Fibroblast of peridontal ligament (primary cell): Measurements from ENCODE around the gene PHLDB2.

ENCODE experiments used
- DNase-seq: peaks from one replicate; pipeline ENCODE4 v3.0.0-alpha.2; 2010; ENCODE audit errors: extremely low read depth

The PHLDB2 gene

GRCh38 chr3:111961461-111962164, 102.5 kb downstream of the PHLDB2 start:
- peak; percentile 45 for DNase-seq

- peak; percentile 75 for DNase-seq
Observed at GRCh38 chr3:111963424-111963823, 104.4 kb downstream of the PHLDB2 start.

GRCh38 chr3:111965484-111965883, 106.4 kb downstream of the PHLDB2 start:
- DNase-seq = no peak

- DNase-seq = no peak
Observed at GRCh38 chr3:111967068-111967467, 108.0 kb downstream of the PHLDB2 start.

GRCh38 chr3:111967651-111968274, 108.7 kb downstream of the PHLDB2 start:
- DNase-seq = peak; percentile 84

GRCh38 chr3:111968319-111969054, 109.4 kb downstream of the PHLDB2 start:
- DNase-seq = peak; percentile 80

GRCh38 chr3:111970376-111970775, 111.3 kb downstream of the PHLDB2 start:
- DNase-seq = no peak

GRCh38 chr3:111971533-111972130, 112.6 kb downstream of the PHLDB2 start:
- DNase-seq = no peak

- no peak for DNase-seq
Observed at GRCh38 chr3:111972891-111973290, 113.8 kb downstream of the PHLDB2 start.

GRCh38 chr3:111975131-111975530, 116.1 kb downstream of the PHLDB2 start:
- no peak for DNase-seq

- no peak for DNase-seq
Observed at GRCh38 chr3:111976254-111976653, 117.2 kb downstream of the PHLDB2 start.

GRCh38 chr3:111978583-111979433, 119.7 kb downstream of the PHLDB2 start, which contains the start of gene ABHD10:
Gene ABHD10, plus strand, starts transcription at chr3:111979026. Its CDS starts 36 bp downstream, at chr3:111979062.
- peak; percentile 99 for DNase-seq

- DNase-seq = peak; percentile 29
Observed at GRCh38 chr3:111979434-111980038, 120.5 kb downstream of the PHLDB2 start.

GRCh38 chr3:111980716-111981456, 121.8 kb downstream of the PHLDB2 start:
- DNase-seq = no peak

- no peak for DNase-seq
Observed at GRCh38 chr3:111981457-111981763, 122.3 kb downstream of the PHLDB2 start.

- no peak for DNase-seq
Observed at GRCh38 chr3:111984636-111985298, 125.7 kb downstream of the PHLDB2 start.

- no peak for DNase-seq
Observed at GRCh38 chr3:111986800-111987199, 127.7 kb downstream of the PHLDB2 start.

GRCh38 chr3:111989061-111989678, 130.1 kb downstream of the PHLDB2 start:
- DNase-seq = peak; percentile 82

- DNase-seq = no peak
Observed at GRCh38 chr3:111993038-111993437, 134.0 kb downstream of the PHLDB2 start.
